Activated naive CD4-positive, alpha-beta T cell treated with anti-CD3 and anti-CD28 coated beads, Interleukin-2, amount 50 U/mL, for 16 hours (primary cell): ENCODE results near the gene ANAPC13.

Experiments used
- DNase-seq: peaks from one replicate; pipeline ENCODE4 v3.0.0-alpha.2; 2020

Gene ANAPC13

DNA sequence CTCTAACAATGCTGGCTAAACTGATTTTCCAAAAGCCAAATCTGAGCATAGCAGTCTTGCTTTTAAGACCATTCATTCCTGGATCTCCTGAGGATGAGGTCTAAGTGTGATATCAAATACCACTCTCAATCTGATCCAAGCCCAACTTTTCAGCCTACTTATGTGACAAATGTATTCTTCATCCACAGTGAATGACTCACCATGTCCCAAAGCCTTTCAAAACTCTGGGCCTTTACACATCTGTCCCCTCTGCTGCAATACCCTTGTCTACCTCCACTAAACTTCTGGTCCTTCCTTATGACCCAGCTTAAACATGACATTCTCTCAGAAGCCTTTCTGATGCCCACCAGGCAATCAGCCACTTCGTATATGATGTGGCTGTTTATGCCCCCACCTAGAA lies 4.6 kb downstream of the ANAPC13 start:
- no peak for DNase-seq

DNA sequence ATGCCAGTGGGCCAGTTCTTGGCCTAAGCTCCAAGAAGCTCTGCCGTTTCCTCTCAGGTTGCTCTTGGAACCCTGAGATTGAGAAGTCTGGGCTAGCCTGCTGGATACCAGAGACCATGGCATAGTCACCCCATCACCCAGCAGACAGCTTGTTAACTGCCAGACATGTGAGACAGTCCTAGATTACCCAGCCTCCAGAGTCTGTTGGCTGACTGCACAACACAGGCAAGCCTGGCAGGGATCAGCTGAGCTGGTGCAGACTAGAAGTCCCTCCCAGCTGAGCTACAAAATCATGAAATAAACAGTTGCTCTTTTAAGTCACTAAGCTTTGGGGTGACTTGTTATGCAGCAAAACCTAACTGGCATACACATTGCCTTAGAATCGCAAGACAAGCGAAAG lies 5.2 kb downstream of the ANAPC13 start:
- DNase-seq = no peak

DNA sequence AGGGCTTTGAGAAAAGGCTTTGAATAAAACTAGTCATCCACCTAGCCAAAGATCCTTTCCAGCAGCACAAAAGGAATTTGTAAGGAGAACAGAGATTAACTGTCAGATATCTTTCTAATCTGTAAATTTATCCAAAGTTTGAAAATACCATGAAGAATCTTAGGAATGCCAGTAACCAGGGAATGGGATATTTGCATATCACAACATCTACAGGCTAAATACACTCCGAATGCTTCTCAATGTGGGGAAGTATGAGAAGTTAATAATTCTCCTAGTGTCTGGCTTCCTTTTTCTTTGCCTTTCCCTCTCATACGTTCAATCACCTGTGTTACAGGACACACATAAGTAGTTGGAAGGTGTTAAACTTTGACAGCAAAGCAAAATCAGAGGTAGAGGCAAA lies 7.8 kb downstream of the ANAPC13 start:
- DNase-seq = no peak

DNA sequence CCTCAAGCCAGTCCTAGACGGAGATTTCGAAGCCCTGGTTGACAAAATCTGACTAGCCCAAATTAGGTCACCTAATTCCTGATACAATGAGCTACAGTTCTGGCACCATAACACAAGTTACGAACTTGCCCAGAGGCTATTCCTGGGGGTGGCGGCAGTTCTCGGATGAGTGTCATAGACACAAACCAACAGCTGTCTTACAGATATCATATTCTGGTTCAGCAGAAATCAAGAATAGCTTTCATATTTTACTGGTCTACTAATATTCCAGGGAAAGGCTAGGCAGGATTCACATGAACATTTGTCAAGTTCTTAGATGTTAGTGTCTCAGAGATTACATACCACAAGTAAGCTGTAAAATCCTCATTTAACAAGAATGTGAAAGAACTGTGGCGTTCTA lies 8.8 kb downstream of the ANAPC13 start:
- DNase-seq = no peak

DNA sequence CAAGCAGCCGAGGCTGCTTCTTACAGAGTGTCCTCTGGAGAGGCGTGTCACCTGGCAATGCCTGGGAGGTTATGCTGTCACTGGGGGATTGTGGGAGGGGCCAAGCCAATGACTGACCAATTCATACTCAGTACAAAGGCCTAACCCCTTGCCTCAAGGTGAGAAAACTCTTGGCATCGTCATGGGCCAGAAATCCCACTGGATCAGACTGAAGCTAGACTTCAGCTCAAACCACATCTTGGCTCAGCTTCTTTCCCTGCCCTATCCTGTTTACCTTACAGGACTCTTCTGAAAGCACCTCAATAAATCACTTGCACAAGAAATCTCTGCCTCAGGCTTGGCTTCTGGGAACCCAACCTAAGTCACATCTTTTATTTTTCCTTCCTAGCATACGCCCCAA lies 9.5 kb downstream of the ANAPC13 start:
- no peak for DNase-seq

DNA sequence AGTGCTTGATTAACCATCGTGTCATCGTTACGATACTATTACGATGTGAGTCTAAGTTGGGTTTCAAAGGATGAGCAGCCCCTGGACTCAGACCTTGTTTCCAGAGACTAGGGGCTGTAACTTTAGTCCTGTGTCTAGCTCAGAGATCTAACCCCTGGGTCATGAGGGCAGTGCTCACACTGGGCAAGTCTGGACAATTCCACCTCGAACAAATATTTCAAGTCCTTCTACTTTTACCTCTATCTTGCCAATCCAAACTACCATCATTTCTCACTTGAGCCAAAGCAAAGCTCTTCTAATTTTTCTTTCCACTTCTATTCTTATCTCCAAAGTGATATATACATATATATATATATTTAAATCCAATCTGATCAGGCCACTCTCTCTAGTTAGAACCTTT lies 10.8 kb downstream of the ANAPC13 start:
- no peak for DNase-seq

GRCh38 chr3:134473868-134474546 lies 11.8 kb downstream of the ANAPC13 start:
- DNase-seq = peak; percentile 77

GRCh38 chr3:134472831-134473230 lies 13.0 kb downstream of the ANAPC13 start:
- DNase-seq = no peak

- no peak for DNase-seq
These were observed 14.1 kb downstream of the ANAPC13 start for GRCh38 chr3:134471521-134472193.

- no peak for DNase-seq
These were observed 17.3 kb downstream of the ANAPC13 start for GRCh38 chr3:134468519-134468918.

- DNase-seq = no peak
These were observed 19.5 kb downstream of the ANAPC13 start for GRCh38 chr3:134466331-134466730.

GRCh38 chr3:134464689-134465365 lies 21.0 kb downstream of the ANAPC13 start:
- no peak for DNase-seq

GRCh38 chr3:134464064-134464688 lies 21.6 kb downstream of the ANAPC13 start:
- no peak for DNase-seq

DNA sequence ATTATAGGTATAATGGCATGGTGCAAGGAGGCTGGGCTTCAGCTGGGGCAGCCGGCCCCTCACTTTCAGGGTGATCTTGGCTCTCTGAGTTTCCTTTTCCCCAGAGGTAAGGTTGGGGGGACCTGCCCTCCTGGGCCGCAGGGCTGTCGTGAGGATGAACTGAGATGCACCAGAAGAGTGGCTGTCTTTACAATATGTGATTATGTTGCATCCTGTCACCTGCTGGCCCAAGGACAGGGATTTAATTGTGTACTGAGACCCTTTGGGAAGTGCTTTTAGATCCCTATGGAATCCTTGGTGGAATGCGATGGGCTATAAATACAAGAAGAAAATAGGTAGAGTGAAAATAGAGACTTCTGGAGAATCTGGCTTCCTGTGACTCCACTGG lies 22.1 kb downstream of the ANAPC13 start:
- no peak for DNase-seq

- no peak for DNase-seq
These were observed 23.3 kb downstream of the ANAPC13 start for GRCh38 chr3:134462331-134462941.

GRCh38 chr3:134460965-134461364 lies 24.8 kb downstream of the ANAPC13 start:
- DNase-seq = no peak

DNA sequence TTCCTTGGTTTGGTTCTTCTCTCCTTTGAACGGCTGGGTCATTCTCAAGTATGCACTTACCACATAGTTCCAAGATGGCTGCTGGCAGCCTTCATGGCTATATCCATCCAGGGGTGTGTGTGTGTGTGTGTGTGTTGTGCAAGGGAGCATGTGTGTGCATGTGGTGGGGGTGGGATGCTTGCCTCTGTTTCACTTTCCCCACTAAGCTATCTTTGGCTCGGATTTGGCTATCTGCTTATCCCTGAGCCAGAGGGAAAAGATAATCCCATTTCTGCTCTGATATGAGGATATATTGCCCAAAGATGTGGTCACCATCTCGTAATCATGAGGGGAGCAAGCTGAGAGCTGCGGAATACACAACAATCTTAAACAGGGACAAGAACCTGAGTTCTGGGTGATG lies 26.2 kb downstream of the ANAPC13 start:
- no peak for DNase-seq

DNA sequence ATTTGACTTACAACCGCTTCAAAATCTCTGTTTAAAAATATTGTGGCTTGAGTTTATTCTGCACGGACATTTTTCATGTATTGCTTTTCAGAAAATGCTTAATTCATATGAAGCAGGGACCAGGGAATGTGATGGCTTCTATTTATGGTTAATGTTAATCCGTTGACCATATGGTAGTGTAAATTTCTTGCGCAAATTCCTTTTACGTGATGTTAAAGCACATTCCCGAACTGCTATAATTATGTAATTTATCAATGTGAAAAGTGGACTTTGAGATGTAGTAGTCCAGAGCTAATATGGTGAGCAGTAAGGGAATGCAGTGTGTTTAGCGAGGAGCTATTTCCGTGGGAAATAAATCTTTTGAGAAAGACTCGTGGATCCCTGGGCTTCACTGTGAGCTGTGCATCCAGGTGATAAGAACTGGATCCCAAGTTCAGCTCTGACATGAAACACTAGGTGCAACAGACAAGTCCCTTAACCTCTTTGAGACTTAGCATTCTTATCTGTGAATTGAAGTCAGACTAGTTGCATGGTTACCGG lies 27.3 kb downstream of the ANAPC13 start:
- no peak for DNase-seq

GRCh38 chr3:134457376-134458074 lies 28.3 kb downstream of the ANAPC13 start:
- no peak for DNase-seq

- no peak for DNase-seq
These were observed 32.2 kb downstream of the ANAPC13 start for GRCh38 chr3:134453631-134454030.

GRCh38 chr3:134449951-134450350 lies 35.8 kb downstream of the ANAPC13 start:
- no peak for DNase-seq

DNA sequence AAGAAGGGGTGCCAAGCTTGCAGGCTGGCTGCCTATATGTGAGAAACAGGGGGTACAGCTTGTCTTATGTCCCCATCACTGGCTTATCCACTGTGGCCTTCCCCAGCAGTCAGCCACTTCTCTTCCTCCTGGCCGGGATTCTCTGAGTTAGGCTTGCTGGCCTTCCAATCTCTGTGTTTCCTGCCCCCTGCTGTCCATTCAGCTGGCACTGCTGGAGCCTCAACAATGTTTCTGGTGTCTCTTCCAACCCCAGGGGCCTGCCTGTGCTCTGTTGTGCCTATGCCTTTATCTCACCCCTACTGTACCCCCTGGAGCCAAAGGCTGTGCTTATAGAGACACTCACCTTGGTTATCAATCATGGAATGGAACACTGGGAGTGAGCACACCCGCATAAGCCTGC lies 36.5 kb downstream of the ANAPC13 start:
- no peak for DNase-seq
